Osteocyte (in vitro differentiated cells): ENCODE measurements around the gene GNAI2. TPM values are rescaled to one million over a fixed set of nuclear protein-coding genes. Genes with fewer than 3 reads are reported as not detected.

Experiments
- DNase-seq: peaks from one replicate; pipeline ENCODE4 v3.0.0; 2021; ENCODE audit warnings: mixed read lengths; ENCODE audit not compliant: unreplicated experiment; ENCODE audit errors: extremely low spot score
- H3K27ac Mint-ChIP-seq: one replicate; pipeline ENCODE4 v1.8.0; 2021; ENCODE audit warnings: mild to moderate bottlenecking, mixed read lengths; ENCODE audit not compliant: unreplicated experiment
- H3K27me3 Mint-ChIP-seq: one replicate; pipeline ENCODE4 v1.8.0; 2021; ENCODE audit warnings: mixed read lengths; ENCODE audit not compliant: unreplicated experiment
- H3K36me3 Mint-ChIP-seq: one replicate; pipeline ENCODE4 v1.8.0; 2021; ENCODE audit warnings: mixed read lengths; ENCODE audit not compliant: unreplicated experiment
- H3K4me1 Mint-ChIP-seq: one replicate; pipeline ENCODE4 v1.8.0; 2021; ENCODE audit warnings: mixed read lengths; ENCODE audit not compliant: unreplicated experiment
- H3K4me3 Mint-ChIP-seq: one replicate; pipeline ENCODE4 v1.8.0; 2021; ENCODE audit warnings: mild to moderate bottlenecking, moderate library complexity, mixed read lengths; ENCODE audit not compliant: unreplicated experiment
- H3K9me3 Mint-ChIP-seq: one replicate; pipeline ENCODE4 v1.8.0; 2021; ENCODE audit warnings: mixed read lengths; ENCODE audit not compliant: unreplicated experiment
- total RNA-seq: library from RNA; stranded (reverse); gene quantifications from 2 replicates; pipeline ENCODE4 v1.2.1, GENCODE V29; 2021
- TF ChIP-seq, protein P1 (sequence below): fragments of 200-600 bp; sonication (generic); IDR thresholded peaks from 2 replicates; pipeline ENCODE4 v1.5.0; 2021; ENCODE audit warnings: antibody characterized with exemption, mild to moderate bottlenecking, moderate library complexity

Gene GNAI2
- total RNA-seq, 1 donor from 2014 or later, result 340 TPM

DNA sequence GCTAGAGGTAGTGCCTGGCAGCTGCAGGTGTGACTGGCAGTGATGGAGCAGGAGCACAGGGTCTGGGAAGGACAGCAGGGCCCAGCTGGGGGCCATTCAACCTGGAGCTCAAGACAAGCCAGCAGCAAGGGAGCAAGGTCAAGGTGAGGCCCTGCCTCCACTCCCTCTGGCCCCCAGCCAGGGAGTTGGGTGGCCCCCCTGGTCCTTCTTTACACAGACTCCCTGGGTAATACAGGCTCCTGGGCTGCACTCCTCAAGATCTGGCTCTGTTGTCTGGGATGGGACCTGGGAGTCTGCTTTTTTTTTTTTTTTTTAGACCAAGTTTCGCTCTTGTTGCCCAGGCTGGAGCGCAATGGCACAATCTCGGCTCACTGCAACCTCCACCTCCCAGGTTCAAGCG, 14.5 kb downstream of the GNAI2 start:
- no peaks in the 10 kb centered on the region for H3K9me3 Mint-ChIP-seq
- TF ChIP-seq, protein P1, sequence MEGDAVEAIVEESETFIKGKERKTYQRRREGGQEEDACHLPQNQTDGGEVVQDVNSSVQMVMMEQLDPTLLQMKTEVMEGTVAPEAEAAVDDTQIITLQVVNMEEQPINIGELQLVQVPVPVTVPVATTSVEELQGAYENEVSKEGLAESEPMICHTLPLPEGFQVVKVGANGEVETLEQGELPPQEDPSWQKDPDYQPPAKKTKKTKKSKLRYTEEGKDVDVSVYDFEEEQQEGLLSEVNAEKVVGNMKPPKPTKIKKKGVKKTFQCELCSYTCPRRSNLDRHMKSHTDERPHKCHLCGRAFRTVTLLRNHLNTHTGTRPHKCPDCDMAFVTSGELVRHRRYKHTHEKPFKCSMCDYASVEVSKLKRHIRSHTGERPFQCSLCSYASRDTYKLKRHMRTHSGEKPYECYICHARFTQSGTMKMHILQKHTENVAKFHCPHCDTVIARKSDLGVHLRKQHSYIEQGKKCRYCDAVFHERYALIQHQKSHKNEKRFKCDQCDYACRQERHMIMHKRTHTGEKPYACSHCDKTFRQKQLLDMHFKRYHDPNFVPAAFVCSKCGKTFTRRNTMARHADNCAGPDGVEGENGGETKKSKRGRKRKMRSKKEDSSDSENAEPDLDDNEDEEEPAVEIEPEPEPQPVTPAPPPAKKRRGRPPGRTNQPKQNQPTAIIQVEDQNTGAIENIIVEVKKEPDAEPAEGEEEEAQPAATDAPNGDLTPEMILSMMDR, result no peak
- peaks cover 50% of the 10 kb centered on the region for H3K4me1 Mint-ChIP-seq

DNA sequence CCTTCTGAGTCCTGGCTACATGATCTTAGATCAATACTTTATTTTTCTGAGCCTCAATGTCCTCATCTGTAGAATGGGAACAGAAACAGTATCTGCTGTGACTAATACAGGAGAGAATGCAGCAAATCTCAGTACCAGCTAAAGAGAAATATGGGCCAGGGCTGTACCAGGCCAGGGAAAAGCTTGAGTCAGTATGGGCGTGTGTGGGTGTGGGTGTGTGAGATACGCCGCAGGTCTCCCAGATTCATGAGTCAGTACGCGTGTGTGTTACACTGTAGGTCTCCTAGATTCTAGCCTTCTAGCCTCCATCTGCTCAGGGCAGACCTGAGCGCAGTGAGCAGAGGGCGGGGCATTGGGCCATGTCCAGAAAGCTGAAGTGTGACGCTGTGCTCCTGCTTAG, 15.2 kb downstream of the GNAI2 start:
- peak overlapping the region; percentile 27 for H3K27ac Mint-ChIP-seq
- H3K27me3 Mint-ChIP-seq, result no peaks in the 10 kb centered on the region
- H3K36me3 Mint-ChIP-seq, result peaks cover 6% of the 10 kb centered on the region
- H3K4me1 Mint-ChIP-seq, result peaks cover 43% of the 10 kb centered on the region
- TF ChIP-seq, protein P1, result no peak
- no peak overlapping the region for H3K4me3 Mint-ChIP-seq
- H3K9me3 Mint-ChIP-seq, result no peaks in the 10 kb centered on the region
- no peak for DNase-seq

More for the DNA sequence above, 14.5 kb downstream of the GNAI2 start:
- Mint-ChIP-seq H3K27me3 (no peaks in the 10 kb centered on the region), H3K4me3 (no peak overlapping the region), H3K36me3 (peaks cover 6% of the 10 kb centered on the region), H3K27ac (no peak overlapping the region)
- no peak for DNase-seq

GRCh38 chr3:50254577-50255250, 18.7 kb downstream of the GNAI2 start:
- no peaks in the 10 kb centered on the region for H3K9me3 Mint-ChIP-seq
- TF ChIP-seq, protein P1, result no peak
- H3K4me3 Mint-ChIP-seq, result no peak overlapping the region
- peaks cover 20% of the 10 kb centered on the region for H3K36me3 Mint-ChIP-seq
- H3K27ac Mint-ChIP-seq, result no peak overlapping the region
- H3K4me1 Mint-ChIP-seq, result peaks cover 19% of the 10 kb centered on the region
- no peak for DNase-seq
- no peaks in the 10 kb centered on the region for H3K27me3 Mint-ChIP-seq

DNA sequence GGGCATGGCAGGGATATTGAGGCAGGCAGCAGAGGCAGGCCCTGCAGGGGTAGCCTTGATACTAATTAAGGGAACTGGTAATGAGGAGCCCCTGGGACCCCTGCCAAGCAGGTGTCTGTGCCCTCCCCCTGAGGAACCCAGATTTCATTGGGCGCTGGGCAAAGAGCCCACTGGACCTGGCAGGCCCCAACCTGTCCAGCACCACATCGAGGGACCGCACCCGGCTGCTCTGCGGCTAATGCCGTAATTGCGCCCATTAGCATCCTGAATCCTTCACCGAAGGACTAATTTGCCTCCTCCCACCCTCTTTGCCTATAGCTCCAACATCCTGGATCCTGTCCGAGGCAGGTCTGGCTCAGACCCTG, 19.2 kb downstream of the GNAI2 start:
- H3K27me3 Mint-ChIP-seq, result no peaks in the 10 kb centered on the region
- peaks cover 16% of the 10 kb centered on the region for H3K4me1 Mint-ChIP-seq
- TF ChIP-seq, protein P1, result no peak
- H3K36me3 Mint-ChIP-seq, result peaks cover 20% of the 10 kb centered on the region
- H3K9me3 Mint-ChIP-seq, result no peaks in the 10 kb centered on the region
- H3K4me3 Mint-ChIP-seq, result no peak overlapping the region
- no peak for DNase-seq
- no peak overlapping the region for H3K27ac Mint-ChIP-seq

- Mint-ChIP-seq H3K4me3 (no peak overlapping the region), H3K36me3 (peaks cover 17% of the 10 kb centered on the region), H3K27me3 (no peaks in the 10 kb centered on the region), H3K9me3 (no peaks in the 10 kb centered on the region), H3K4me1 (peaks cover 20% of the 10 kb centered on the region), H3K27ac (peak overlapping the region; percentile 34)
- no peak for DNase-seq
- TF ChIP-seq, protein P1, result peak; percentile 61
These were observed 21.2 kb downstream of the GNAI2 start for GRCh38 chr3:50256978-50257890.
